Measurements from ENCODE around the gene OR11H7.
"Not testable (repeated sequence)": the region's sequence is repeated elsewhere in the genome, so short reads cannot be mapped to it uniquely, and the experiment has no call there.

DNA sequence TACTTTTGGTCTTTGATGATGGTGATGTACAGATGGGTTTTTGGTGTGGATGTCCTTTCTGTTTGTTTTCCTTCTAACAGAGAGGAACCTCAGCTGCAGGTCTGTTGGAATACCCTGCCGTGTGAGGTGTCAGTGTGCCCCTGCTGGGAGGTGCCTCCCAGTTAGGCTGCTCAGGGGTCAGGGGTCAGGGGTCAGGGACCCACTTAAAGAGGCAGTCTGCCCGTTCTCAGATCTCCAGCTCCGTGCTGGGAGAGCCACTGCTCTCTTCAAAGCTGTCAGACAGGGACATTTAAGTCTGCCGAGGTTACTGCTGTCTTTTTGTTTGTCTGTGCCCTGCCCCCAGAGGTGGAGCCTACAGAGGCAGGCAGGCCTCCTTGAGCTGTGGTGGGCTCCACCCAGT lies 6.6 kb downstream of the OR11H7 start:
- TF ChIP-seq EZH2 (IDR thresholded peaks at IDR 0.05; ENCODE audit: low read length, unreplicated experiment); EZH2phosphoT487 (IDR thresholded peaks at IDR 0.05; ENCODE audit: borderline replicate concordance, low read length): not testable (repeated sequence)
- TF ChIP-seq, protein P1, sequence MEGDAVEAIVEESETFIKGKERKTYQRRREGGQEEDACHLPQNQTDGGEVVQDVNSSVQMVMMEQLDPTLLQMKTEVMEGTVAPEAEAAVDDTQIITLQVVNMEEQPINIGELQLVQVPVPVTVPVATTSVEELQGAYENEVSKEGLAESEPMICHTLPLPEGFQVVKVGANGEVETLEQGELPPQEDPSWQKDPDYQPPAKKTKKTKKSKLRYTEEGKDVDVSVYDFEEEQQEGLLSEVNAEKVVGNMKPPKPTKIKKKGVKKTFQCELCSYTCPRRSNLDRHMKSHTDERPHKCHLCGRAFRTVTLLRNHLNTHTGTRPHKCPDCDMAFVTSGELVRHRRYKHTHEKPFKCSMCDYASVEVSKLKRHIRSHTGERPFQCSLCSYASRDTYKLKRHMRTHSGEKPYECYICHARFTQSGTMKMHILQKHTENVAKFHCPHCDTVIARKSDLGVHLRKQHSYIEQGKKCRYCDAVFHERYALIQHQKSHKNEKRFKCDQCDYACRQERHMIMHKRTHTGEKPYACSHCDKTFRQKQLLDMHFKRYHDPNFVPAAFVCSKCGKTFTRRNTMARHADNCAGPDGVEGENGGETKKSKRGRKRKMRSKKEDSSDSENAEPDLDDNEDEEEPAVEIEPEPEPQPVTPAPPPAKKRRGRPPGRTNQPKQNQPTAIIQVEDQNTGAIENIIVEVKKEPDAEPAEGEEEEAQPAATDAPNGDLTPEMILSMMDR (conservative IDR thresholded peaks at IDR 0.05; ENCODE audit: low read depth, low read length) = not testable (repeated sequence)

All from PC-3 (cell line).